ENCODE data around the gene PANX1. TPM values are rescaled to one million over a fixed set of nuclear protein-coding genes. Genes with fewer than 3 reads are reported as not detected.
"Not testable (repeated sequence)": the region's sequence is repeated elsewhere in the genome, so short reads cannot be mapped to it uniquely, and the experiment has no call there.

The PANX1 gene
- total RNA-seq, 4 donors from 2014 or later = 9.0 to 20.1 (median 11.3) TPM

- Histone ChIP-seq H3K4me3 (no peak overlapping the region), H3K9me3 (no peaks in the 10 kb centered on the region), H3K27me3 (no peaks in the 10 kb centered on the region), H3K27ac (no peak overlapping the region), H3K36me3 (peaks cover 0 to 4% (median 0%) of the 10 kb centered on the region in 4 donors), H3K4me1 (peaks cover 6 to 41% (median 19%) of the 10 kb centered on the region in 4 donors)
- TF ChIP-seq POLR2AphosphoS5 (IDR thresholded peaks at IDR 0.05) (no peak), EP300 (IDR thresholded peaks at IDR 0.05; ENCODE audit: low read depth) (no peak), POLR2A (IDR thresholded peaks at IDR 0.05) (no peak), CTCF (IDR thresholded peaks at IDR 0.05) (no peak)
- intact Hi-C loops (cut with DNase I; ENCODE audit: low total_unique reads) = no loop called here
- 72% methylated on average over 3 of the region's 3 CpGs; no CpG with 5 or more reads in 1 of the 2 donors for WGBS, 2 donors (ENCODE audit: low coverage in 1 of 2)
- in situ Hi-C loops (cut with MboI; ENCODE audit: low pct_ligation_motif_present in 1 of 4, low pct_unique_long_range_greater_than_20kb in 1 of 4, low sequenced_read_pairs in 3 of 4) = loop anchor here in 1 of 4 donors (25.0 kb wide), 1 partner anchor 334 kb away; the partner anchor contains the start of genes ANKRD49 and MRE11
- DNase-seq = no peak
These were observed 24.7 kb downstream of the PANX1 start for GRCh38 chr11:94153320-94153719.

GRCh38 chr11:94154095-94154856 lies 25.6 kb downstream of the PANX1 start:
- Histone ChIP-seq H3K27me3 (no peaks in the 10 kb centered on the region), H3K27ac (no peak overlapping the region), H3K4me1 (peaks cover 3 to 35% (median 16%) of the 10 kb centered on the region in 4 donors), H3K4me3 (no peak overlapping the region), H3K9me3 (no peaks in the 10 kb centered on the region), H3K36me3 (peaks cover 0 to 4% (median 0%) of the 10 kb centered on the region in 4 donors)
- intact Hi-C loops (cut with DNase I; ENCODE audit: low total_unique reads) (no loop called here), in situ Hi-C loops (cut with MboI; ENCODE audit: low pct_ligation_motif_present in 1 of 4, low pct_unique_long_range_greater_than_20kb in 1 of 4, low sequenced_read_pairs in 3 of 4) (loop anchor here in 1 of 4 donors (25.0 kb wide), 1 partner anchor 333 kb away; the partner anchor contains the start of genes ANKRD49 and MRE11)
- no peak for TF ChIP-seq POLR2AphosphoS5 (IDR thresholded peaks at IDR 0.05)
- TF ChIP-seq CTCF (IDR thresholded peaks at IDR 0.05) = no peak
- no peak for TF ChIP-seq EP300 (IDR thresholded peaks at IDR 0.05; ENCODE audit: low read depth)
- no peak for TF ChIP-seq POLR2A (IDR thresholded peaks at IDR 0.05)
- DNase-seq = no peak
- 66 to 68% methylated on average over 3 of the region's 3 CpGs for WGBS, 2 donors (ENCODE audit: low coverage in 1 of 2)

- WGBS, 2 donors (ENCODE audit: low coverage in 1 of 2) = 88 to 94% methylated on average over 1 to 3 of the region's 3 CpGs
- intact Hi-C loops (cut with DNase I; ENCODE audit: low total_unique reads) = not testable (repeated sequence)
These were observed 28.7 kb downstream of the PANX1 start for GRCh38 chr11:94157339-94157738.

GRCh38 chr11:94168882-94169281 lies 40.2 kb downstream of the PANX1 start:
- Histone ChIP-seq H3K9me3 (no peaks in the 10 kb centered on the region), H3K36me3 (no peaks in the 10 kb centered on the region), H3K27ac (no peak overlapping the region), H3K4me3 (no peak overlapping the region), H3K27me3 (no peaks in the 10 kb centered on the region), H3K4me1 (peaks cover 0 to 6% (median 1%) of the 10 kb centered on the region in 4 donors)
- in situ Hi-C loops (cut with MboI; ENCODE audit: low pct_ligation_motif_present in 1 of 4, low pct_unique_long_range_greater_than_20kb in 1 of 4, low sequenced_read_pairs in 3 of 4) = loop anchor here in 1 of 4 donors (25.0 kb wide), 1 partner anchor 318 kb away; the partner anchor contains the start of genes ANKRD49 and MRE11
- intact Hi-C loops (cut with DNase I; ENCODE audit: low total_unique reads) = no loop called here
- 100% methylated on average over 1 of the region's 1 CpG; no CpG with 5 or more reads in 1 of the 2 donors for WGBS, 2 donors (ENCODE audit: low coverage in 1 of 2)
- DNase-seq = no peak
- no peak for TF ChIP-seq POLR2AphosphoS5 (IDR thresholded peaks at IDR 0.05)
- TF ChIP-seq POLR2A (IDR thresholded peaks at IDR 0.05) = no peak
- no peak for TF ChIP-seq EP300 (IDR thresholded peaks at IDR 0.05; ENCODE audit: low read depth)
- TF ChIP-seq CTCF (IDR thresholded peaks at IDR 0.05) = no peak

More at GRCh38 chr11:94157339-94157738, 28.7 kb downstream of the PANX1 start:
- not testable (repeated sequence) for H3K9me3 ChIP-seq, DNase-seq, H3K27ac ChIP-seq, H3K27me3 ChIP-seq, H3K4me3 ChIP-seq, H3K36me3 ChIP-seq
- in situ Hi-C loops (cut with MboI; ENCODE audit: low pct_ligation_motif_present in 1 of 4, low pct_unique_long_range_greater_than_20kb in 1 of 4, low sequenced_read_pairs in 3 of 4) = loop anchor here in 1 of 4 donors (25.0 kb wide), 1 partner anchor 330 kb away; the partner anchor contains the start of genes ANKRD49 and MRE11
- H3K4me1 ChIP-seq = peaks cover 0 to 10% (median 3%) of the 10 kb centered on the region in 4 donors

All from transverse colon (tissue), 4 donors.